Midbrain (tissue), 1 donor: ENCODE data around the gene USP36.

ENCODE experiments used
- DNase-seq: peaks from one replicate; lab custom pipeline; 2025; lab: John Stamatoyannopoulos, UW

The USP36 gene

GRCh38 chr17:78836420-78837021, 4.1 kb downstream of the USP36 start:
- no peak for DNase-seq

- no peak for DNase-seq
Observed at GRCh38 chr17:78834571-78834970, 6.0 kb downstream of the USP36 start.

GRCh38 chr17:78832541-78832810, 8.1 kb downstream of the USP36 start:
- DNase-seq = no peak

GRCh38 chr17:78831688-78832540, 8.7 kb downstream of the USP36 start:
- no peak for DNase-seq

GRCh38 chr17:78829477-78829876, 11.1 kb downstream of the USP36 start:
- DNase-seq = no peak

GRCh38 chr17:78828470-78829185, 12.0 kb downstream of the USP36 start:
- DNase-seq = no peak

GRCh38 chr17:78826836-78827509, 13.6 kb downstream of the USP36 start:
- peak; percentile 9 for DNase-seq

GRCh38 chr17:78826421-78826820, 14.2 kb downstream of the USP36 start:
- no peak for DNase-seq

- no peak for DNase-seq
Observed at GRCh38 chr17:78825696-78826095, 14.9 kb downstream of the USP36 start.

GRCh38 chr17:78824240-78824639, 16.4 kb downstream of the USP36 start:
- no peak for DNase-seq

GRCh38 chr17:78823282-78824046, 17.1 kb downstream of the USP36 start:
- DNase-seq = no peak

- no peak for DNase-seq
Observed at GRCh38 chr17:78822552-78822951, 18.1 kb downstream of the USP36 start.

GRCh38 chr17:78821961-78822360, 18.7 kb downstream of the USP36 start:
- DNase-seq = no peak

- no peak for DNase-seq
Observed at GRCh38 chr17:78820841-78821240, 19.8 kb downstream of the USP36 start.

GRCh38 chr17:78819806-78820792, 20.5 kb downstream of the USP36 start:
- no peak for DNase-seq

- no peak for DNase-seq
Observed at GRCh38 chr17:78819402-78819801, 21.2 kb downstream of the USP36 start.

- DNase-seq = no peak
Observed at GRCh38 chr17:78818932-78819331, 21.7 kb downstream of the USP36 start.

GRCh38 chr17:78818152-78818846, 22.3 kb downstream of the USP36 start:
- DNase-seq = no peak

GRCh38 chr17:78817123-78817522, 23.5 kb downstream of the USP36 start:
- no peak for DNase-seq

- DNase-seq = no peak
Observed at GRCh38 chr17:78815696-78816095, 24.9 kb downstream of the USP36 start.
